ENCODE data around the gene SCGN. TPM values are rescaled to one million over a fixed set of nuclear protein-coding genes. Genes with fewer than 3 reads are reported as not detected.
"Not testable (repeated sequence)": the region's sequence is repeated elsewhere in the genome, so short reads cannot be mapped to it uniquely, and the experiment has no call there.

The SCGN gene
- total and polyA plus RNA-seq, 4 donors, result 0.07 to 2.7 (median 0.13) TPM

DNA sequence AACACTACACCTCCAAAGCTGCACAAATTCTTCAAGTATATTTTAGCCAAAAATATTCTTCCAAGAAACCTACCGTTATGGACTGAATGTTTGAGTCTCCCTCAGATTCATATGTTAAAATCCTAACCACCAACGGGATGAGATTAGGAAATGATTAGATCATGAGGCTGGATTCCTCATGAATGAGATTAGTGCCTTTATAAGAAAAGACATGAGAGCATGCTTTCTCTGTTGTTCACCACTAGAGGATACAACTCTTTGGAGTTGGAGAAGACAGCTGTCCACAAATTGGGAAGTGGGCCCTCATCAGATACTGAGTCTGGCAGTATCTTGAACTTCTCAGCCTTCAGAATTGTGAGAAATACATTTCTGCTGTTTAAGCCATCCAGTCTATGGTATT, 95.5 kb downstream of the SCGN start:
- 89 to 93% methylated on average over 2 of the region's 2 CpGs for WGBS, 2 donors
- H3K27me3 ChIP-seq (ENCODE audit: control insufficient read depth in 3 of 3, insufficient read depth in 3 of 3, low read length in 2 of 3), result no peaks in the 10 kb centered on the region

DNA sequence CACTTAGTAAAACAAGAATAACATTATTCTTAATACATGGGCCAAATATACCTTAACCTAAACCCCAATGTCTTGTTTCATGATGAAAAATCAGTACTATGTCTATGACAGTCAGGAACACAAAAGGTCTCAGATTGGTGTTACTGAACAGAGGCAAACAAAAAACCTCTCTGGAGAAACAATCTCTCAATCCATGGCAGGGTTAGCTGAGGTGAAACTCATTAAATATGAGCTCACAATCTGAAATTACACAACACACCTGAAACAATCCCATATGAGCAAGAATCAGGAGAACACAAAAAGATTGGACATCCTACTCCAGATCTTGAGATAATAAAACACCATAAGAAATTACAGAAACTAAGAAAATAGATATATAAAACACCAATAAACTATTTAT, 96.0 kb downstream of the SCGN start:
- DNase-seq (no peak), ATAC-seq (ENCODE audit: insufficient read depth, low FRiP score) (no peak)
- no peak overlapping the region for H3K4me3 ChIP-seq
- no peaks in the 10 kb centered on the region for H3K27me3 ChIP-seq (ENCODE audit: control insufficient read depth in 3 of 3, insufficient read depth in 3 of 3, low read length in 2 of 3)
- no peak overlapping the region for H3K9ac ChIP-seq (ENCODE audit: insufficient read depth in 1 of 2, low read length in 2 of 2)
- TF ChIP-seq, protein P1, sequence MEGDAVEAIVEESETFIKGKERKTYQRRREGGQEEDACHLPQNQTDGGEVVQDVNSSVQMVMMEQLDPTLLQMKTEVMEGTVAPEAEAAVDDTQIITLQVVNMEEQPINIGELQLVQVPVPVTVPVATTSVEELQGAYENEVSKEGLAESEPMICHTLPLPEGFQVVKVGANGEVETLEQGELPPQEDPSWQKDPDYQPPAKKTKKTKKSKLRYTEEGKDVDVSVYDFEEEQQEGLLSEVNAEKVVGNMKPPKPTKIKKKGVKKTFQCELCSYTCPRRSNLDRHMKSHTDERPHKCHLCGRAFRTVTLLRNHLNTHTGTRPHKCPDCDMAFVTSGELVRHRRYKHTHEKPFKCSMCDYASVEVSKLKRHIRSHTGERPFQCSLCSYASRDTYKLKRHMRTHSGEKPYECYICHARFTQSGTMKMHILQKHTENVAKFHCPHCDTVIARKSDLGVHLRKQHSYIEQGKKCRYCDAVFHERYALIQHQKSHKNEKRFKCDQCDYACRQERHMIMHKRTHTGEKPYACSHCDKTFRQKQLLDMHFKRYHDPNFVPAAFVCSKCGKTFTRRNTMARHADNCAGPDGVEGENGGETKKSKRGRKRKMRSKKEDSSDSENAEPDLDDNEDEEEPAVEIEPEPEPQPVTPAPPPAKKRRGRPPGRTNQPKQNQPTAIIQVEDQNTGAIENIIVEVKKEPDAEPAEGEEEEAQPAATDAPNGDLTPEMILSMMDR (IDR thresholded peaks at IDR 0.05; ENCODE audit: control extremely low read depth, extremely low read depth), result no peak
- no peaks in the 10 kb centered on the region for H3K36me3 ChIP-seq (ENCODE audit: control insufficient read depth in 4 of 4, insufficient read depth in 4 of 4, low read length in 4 of 4)
- H3K4me1 ChIP-seq (ENCODE audit: control insufficient read depth in 5 of 5, insufficient read depth in 5 of 5, low read length in 5 of 5), result no peaks in the 10 kb centered on the region
- H3K27ac ChIP-seq (ENCODE audit: low read depth in 1 of 2, low read length in 1 of 2), result no peak overlapping the region
- no peaks in the 10 kb centered on the region for H3K9me3 ChIP-seq (ENCODE audit: control insufficient read depth in 4 of 4, insufficient read depth in 3 of 4, low read length in 3 of 4)

More for the DNA sequence above, 95.5 kb downstream of the SCGN start:
- no peaks in the 10 kb centered on the region for H3K36me3 ChIP-seq (ENCODE audit: control insufficient read depth in 4 of 4, insufficient read depth in 4 of 4, low read length in 4 of 4)
- H3K9me3 ChIP-seq (ENCODE audit: control insufficient read depth in 4 of 4, insufficient read depth in 3 of 4, low read length in 3 of 4), result no peaks in the 10 kb centered on the region
- H3K4me1 ChIP-seq (ENCODE audit: control insufficient read depth in 5 of 5, insufficient read depth in 5 of 5, low read length in 5 of 5), result no peaks in the 10 kb centered on the region
- H3K4me3 ChIP-seq, result no peak overlapping the region
- no peak overlapping the region for H3K27ac ChIP-seq (ENCODE audit: low read depth in 1 of 2, low read length in 1 of 2)
- ATAC-seq (ENCODE audit: insufficient read depth, low FRiP score), result no peak
- no peak for DNase-seq
- TF ChIP-seq, protein P1 (IDR thresholded peaks at IDR 0.05; ENCODE audit: control extremely low read depth, extremely low read depth), result no peak
- H3K9ac ChIP-seq (ENCODE audit: insufficient read depth in 1 of 2, low read length in 2 of 2), result no peak overlapping the region

DNA sequence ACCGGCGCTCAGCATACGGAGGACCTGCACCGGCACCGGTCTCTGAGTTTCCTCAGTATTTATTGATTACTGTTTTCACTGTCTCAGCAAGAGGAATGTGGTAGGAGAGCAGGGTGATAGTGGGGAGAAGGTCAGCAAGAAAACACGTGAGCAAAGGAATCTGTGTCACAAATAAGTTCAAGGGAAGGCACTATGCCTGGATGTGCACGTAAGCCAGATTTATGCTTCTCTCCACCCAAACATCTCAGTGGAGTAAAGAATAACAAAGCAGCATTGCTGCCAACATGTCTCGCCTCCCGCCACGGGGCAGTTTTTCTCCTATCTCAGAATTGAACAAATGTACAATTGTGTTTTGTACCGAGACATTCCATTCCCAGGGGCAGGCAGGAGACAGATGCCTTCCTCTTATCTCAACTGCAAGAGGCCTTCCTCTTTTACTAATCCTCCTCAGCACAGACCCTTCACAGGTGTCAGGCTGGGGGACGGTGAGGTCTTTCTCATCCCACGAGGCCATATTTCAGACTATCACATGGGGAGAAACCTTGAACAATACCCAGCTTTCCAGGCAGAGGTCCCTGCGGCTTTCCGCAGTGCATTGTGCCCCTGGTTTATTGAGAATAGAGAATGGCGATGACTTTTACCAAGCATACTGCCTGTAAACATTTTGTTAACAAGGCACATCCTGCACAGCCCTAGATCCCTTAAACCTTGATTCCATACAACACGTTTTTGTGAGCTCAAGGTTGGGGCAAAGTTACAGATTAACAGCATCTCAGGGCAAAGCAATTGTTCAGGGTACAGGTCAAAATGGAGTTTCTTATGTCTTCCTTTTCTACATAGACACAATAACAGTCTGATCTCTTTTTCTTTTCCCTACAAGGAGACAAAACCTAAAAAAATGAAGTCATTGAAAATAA, 96.8 kb downstream of the SCGN start:
- WGBS, 2 donors, result 73 to 75% methylated on average over 17 of the region's 17 CpGs
- H3K4me1 ChIP-seq (ENCODE audit: control insufficient read depth in 5 of 5, insufficient read depth in 5 of 5, low read length in 5 of 5); H3K27ac ChIP-seq (ENCODE audit: low read depth in 1 of 2, low read length in 1 of 2); ATAC-seq (ENCODE audit: insufficient read depth, low FRiP score); H3K27me3 ChIP-seq (ENCODE audit: control insufficient read depth in 3 of 3, insufficient read depth in 3 of 3, low read length in 2 of 3); H3K4me3 ChIP-seq; H3K36me3 ChIP-seq (ENCODE audit: control insufficient read depth in 4 of 4, insufficient read depth in 4 of 4, low read length in 4 of 4); DNase-seq; H3K9me3 ChIP-seq (ENCODE audit: control insufficient read depth in 4 of 4, insufficient read depth in 3 of 4, low read length in 3 of 4); H3K9ac ChIP-seq (ENCODE audit: insufficient read depth in 1 of 2, low read length in 2 of 2): not testable (repeated sequence)

DNA sequence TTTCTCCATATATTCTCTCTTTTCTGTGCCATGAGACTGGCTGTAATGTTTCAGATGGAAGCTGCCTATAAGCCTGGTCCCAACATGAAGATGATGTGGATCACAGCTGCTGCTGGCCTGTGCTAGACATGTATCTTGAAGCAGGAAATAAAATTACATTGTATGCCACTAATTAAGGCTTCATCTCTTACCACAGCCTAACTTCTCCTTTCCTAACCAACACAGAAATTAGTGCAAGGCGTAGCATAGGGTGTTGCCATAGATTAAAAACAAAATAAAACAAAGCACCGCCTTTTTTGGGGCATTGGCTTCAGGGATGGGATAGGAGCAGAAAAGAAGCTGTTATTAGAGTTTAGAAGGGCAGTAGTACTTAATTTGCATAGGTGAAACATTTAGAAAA, 97.8 kb downstream of the SCGN start:
- DNase-seq, result no peak
- 39 to 60% methylated on average over 2 of the region's 2 CpGs for WGBS, 2 donors
- no peak for ATAC-seq (ENCODE audit: insufficient read depth, low FRiP score)

More for the DNA sequence above, 97.8 kb downstream of the SCGN start:
- Histone ChIP-seq H3K4me1 (ENCODE audit: control insufficient read depth in 5 of 5, insufficient read depth in 5 of 5, low read length in 5 of 5) (no peaks in the 10 kb centered on the region), H3K36me3 (ENCODE audit: control insufficient read depth in 4 of 4, insufficient read depth in 4 of 4, low read length in 4 of 4) (no peaks in the 10 kb centered on the region), H3K4me3 (no peak overlapping the region), H3K9ac (ENCODE audit: insufficient read depth in 1 of 2, low read length in 2 of 2) (no peak overlapping the region), H3K9me3 (ENCODE audit: control insufficient read depth in 4 of 4, insufficient read depth in 3 of 4, low read length in 3 of 4) (no peaks in the 10 kb centered on the region), H3K27me3 (ENCODE audit: control insufficient read depth in 3 of 3, insufficient read depth in 3 of 3, low read length in 2 of 3) (no peaks in the 10 kb centered on the region), H3K27ac (ENCODE audit: low read depth in 1 of 2, low read length in 1 of 2) (no peak overlapping the region)
- TF ChIP-seq, protein P1 (IDR thresholded peaks at IDR 0.05; ENCODE audit: control extremely low read depth, extremely low read depth), result no peak

All from lung (tissue), 12 donors.